KMS-11 (cell line): ENCODE results near the gene RBM27.

Source experiments
- H2AFZ ChIP-seq: fragments of 200-600 bp; sonication (generic); 2 replicates; pipeline ENCODE4 v1.6.1; 2016; ENCODE audit warnings: antibody characterized with exemption, mixed run types, low read depth
- H3K27ac ChIP-seq: fragments of 200-600 bp; sonication (generic); 2 replicates; pipeline ENCODE4 v1.6.1; 2016; ENCODE audit warnings: mild to moderate bottlenecking, mixed run types
- H3K27me3 ChIP-seq: fragments of 200-600 bp; sonication (generic); 2 replicates; pipeline ENCODE4 v1.6.1; 2017; ENCODE audit warnings: mild to moderate bottlenecking, low read depth, mixed run types, moderate library complexity; ENCODE audit not compliant: insufficient read depth
- H3K36me3 ChIP-seq: fragments of 200-600 bp; sonication (generic); 2 replicates; pipeline ENCODE4 v1.6.1; 2017; ENCODE audit warnings: mild to moderate bottlenecking, mixed run types; ENCODE audit not compliant: insufficient read depth
- H3K4me1 ChIP-seq: fragments of 200-600 bp; sonication (generic); 2 replicates; pipeline ENCODE4 v1.6.1; 2016; ENCODE audit warnings: mild to moderate bottlenecking, low read depth, mixed run types; ENCODE audit not compliant: poor library complexity, severe bottlenecking
- H3K4me2 ChIP-seq: fragments of 200-600 bp; sonication (generic); 2 replicates; pipeline ENCODE4 v1.7.0; 2016; ENCODE audit warnings: mild to moderate bottlenecking, mixed run types
- H3K4me3 ChIP-seq: fragments of 200-600 bp; sonication (generic); IDR thresholded peaks from 2 replicates; pipeline ENCODE4 v1.6.1; 2017; ENCODE audit warnings: low read depth, low read length, mixed read lengths; ENCODE audit not compliant: insufficient read depth
- H3K79me2 ChIP-seq: fragments of 200-600 bp; sonication (generic); 2 replicates; pipeline ENCODE4 v1.6.1; 2016; ENCODE audit warnings: low read depth, mixed run types; ENCODE audit not compliant: insufficient read depth
- H3K9ac ChIP-seq: fragments of 200-600 bp; sonication (generic); 2 replicates; pipeline ENCODE4 v1.6.1; 2016; ENCODE audit warnings: mild to moderate bottlenecking, mixed run types
- H4K20me1 ChIP-seq: fragments of 200-600 bp; sonication (generic); 2 replicates; pipeline ENCODE4 v1.6.1; 2016; ENCODE audit warnings: mild to moderate bottlenecking, mixed run types; ENCODE audit not compliant: insufficient read depth
- CTCF ChIP-seq: fragments of 200-600 bp; sonication (generic); conservative IDR thresholded peaks from 2 replicates; pipeline ENCODE4 v1.6.1; 2017; ENCODE audit warnings: low read depth, mild to moderate bottlenecking, antibody characterized with exemption, low read length, moderate library complexity, mixed read lengths

RBM27 gene, protein sequence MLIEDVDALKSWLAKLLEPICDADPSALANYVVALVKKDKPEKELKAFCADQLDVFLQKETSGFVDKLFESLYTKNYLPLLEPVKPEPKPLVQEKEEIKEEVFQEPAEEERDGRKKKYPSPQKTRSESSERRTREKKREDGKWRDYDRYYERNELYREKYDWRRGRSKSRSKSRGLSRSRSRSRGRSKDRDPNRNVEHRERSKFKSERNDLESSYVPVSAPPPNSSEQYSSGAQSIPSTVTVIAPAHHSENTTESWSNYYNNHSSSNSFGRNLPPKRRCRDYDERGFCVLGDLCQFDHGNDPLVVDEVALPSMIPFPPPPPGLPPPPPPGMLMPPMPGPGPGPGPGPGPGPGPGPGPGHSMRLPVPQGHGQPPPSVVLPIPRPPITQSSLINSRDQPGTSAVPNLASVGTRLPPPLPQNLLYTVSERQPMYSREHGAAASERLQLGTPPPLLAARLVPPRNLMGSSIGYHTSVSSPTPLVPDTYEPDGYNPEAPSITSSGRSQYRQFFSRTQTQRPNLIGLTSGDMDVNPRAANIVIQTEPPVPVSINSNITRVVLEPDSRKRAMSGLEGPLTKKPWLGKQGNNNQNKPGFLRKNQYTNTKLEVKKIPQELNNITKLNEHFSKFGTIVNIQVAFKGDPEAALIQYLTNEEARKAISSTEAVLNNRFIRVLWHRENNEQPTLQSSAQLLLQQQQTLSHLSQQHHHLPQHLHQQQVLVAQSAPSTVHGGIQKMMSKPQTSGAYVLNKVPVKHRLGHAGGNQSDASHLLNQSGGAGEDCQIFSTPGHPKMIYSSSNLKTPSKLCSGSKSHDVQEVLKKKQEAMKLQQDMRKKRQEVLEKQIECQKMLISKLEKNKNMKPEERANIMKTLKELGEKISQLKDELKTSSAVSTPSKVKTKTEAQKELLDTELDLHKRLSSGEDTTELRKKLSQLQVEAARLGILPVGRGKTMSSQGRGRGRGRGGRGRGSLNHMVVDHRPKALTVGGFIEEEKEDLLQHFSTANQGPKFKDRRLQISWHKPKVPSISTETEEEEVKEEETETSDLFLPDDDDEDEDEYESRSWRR

DNA sequence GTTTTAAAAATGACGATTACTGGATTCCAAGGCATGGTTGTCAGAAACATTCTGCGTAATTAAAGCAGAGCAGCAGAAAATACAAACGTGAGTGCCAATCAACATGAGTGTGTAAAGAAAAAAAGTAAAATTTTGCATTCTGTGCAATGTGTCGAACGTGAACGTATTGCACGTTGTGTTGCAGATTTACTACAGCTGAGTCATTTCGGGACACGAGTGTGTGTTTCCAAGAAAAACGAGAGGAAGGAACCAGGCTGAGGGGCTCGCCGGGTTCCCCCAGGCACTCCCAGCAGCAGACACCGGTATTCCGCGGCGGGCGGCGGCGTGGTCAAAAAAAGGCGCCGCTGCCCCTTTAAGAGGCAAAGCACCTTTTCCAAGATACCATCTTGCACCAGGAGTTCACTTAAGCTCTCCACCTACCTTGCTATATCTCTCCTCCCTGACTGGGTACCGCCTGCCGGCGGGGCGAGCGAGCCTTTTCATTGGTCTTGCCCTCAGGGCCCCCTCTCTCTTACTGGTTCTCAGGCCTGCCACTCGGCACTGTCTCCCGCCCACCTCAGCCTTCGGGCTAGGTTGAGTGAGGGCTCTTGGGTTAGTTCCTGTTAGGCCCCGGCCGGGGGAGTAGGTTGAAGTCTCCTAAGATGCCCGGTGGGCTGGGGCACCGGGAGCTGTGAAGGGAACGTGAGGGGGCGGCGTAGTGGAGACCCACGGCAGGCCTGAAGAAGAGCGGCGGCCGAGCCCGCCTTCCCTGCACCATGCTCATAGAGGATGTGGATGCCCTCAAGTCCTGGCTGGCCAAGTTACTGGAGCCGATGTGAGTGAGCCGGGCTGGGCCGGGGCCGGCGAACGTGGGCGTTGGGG is at the start of gene RBM27:
TSS of gene RBM27 (plus strand) at position 595 of the 861 bp plus-strand sequence. CDS start at position 756, 161 bp downstream.
- TF ChIP-seq CTCF = no peak
- H3K4me3 ChIP-seq = no peak within 1 kb of the TSS
- H3K4me2 ChIP-seq = peak within 1 kb of the TSS; percentile 88
- H2AFZ ChIP-seq = peak within 1 kb of the TSS; percentile 96
- no peaks in the 10 kb centered on the region for H3K27me3 ChIP-seq
- H3K79me2 ChIP-seq = peaks cover 49% of the 10 kb centered on the region
- no peaks in the 10 kb centered on the region for H3K36me3 ChIP-seq
- peaks cover 30% of the 10 kb centered on the region for H3K4me1 ChIP-seq
- H4K20me1 ChIP-seq = peaks cover 12% of the 10 kb centered on the region; the same call in 1 of the 2 replicates
- H3K9ac ChIP-seq = peak within 1 kb of the TSS; percentile 87
- peak within 1 kb of the TSS; percentile 78 for H3K27ac ChIP-seq

GRCh38 chr5:146158255-146158654 is 45.1 kb upstream of the RBM27 start:
- TF ChIP-seq CTCF = no peak
- peaks cover 18% of the 10 kb centered on the region; the same call in 1 of the 2 replicates for H3K36me3 ChIP-seq
- H3K27ac ChIP-seq = no peak overlapping the region
- no peaks in the 10 kb centered on the region for H3K4me1 ChIP-seq
- H3K27me3 ChIP-seq = no peaks in the 10 kb centered on the region
- no peak overlapping the region for H3K4me2 ChIP-seq
- no peaks in the 10 kb centered on the region for H3K79me2 ChIP-seq
- H2AFZ ChIP-seq = no peak overlapping the region
- no peak overlapping the region for H3K4me3 ChIP-seq
- no peak overlapping the region for H3K9ac ChIP-seq
- H4K20me1 ChIP-seq = no peaks in the 10 kb centered on the region

DNA sequence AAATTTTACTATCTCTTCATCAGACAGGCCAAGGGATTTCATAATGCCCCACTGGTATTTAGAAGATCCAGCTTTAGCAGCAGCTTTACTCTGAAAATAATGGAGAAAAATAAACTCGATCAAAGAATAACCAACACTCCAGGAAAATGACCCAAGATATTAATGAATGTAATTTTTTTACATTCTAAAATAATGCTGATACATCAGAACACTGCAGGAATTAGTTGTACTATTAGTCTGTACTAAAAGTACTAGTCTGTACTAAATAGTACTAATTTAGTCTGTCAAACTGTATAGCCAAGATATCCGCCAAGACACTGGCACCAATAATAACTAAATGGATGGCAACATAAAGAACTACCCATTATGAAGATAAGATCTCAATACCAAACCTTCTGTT is 39.0 kb upstream of the RBM27 start:
- peaks cover 8% of the 10 kb centered on the region; the same call in 1 of the 2 replicates for H3K79me2 ChIP-seq
- no peaks in the 10 kb centered on the region for H3K27me3 ChIP-seq
- peaks cover 13% of the 10 kb centered on the region; the same call in 1 of the 2 replicates for H3K36me3 ChIP-seq
- H3K4me2 ChIP-seq = no peak overlapping the region
- H4K20me1 ChIP-seq = no peaks in the 10 kb centered on the region
- no peak overlapping the region for H3K27ac ChIP-seq
- TF ChIP-seq CTCF = no peak
- no peak overlapping the region for H3K9ac ChIP-seq
- peaks cover 20% of the 10 kb centered on the region for H3K4me1 ChIP-seq
- H3K4me3 ChIP-seq = no peak overlapping the region
- no peak overlapping the region for H2AFZ ChIP-seq
